ENCODE data around the gene PLA2G3. TPM values are rescaled to one million over a fixed set of nuclear protein-coding genes. Genes with fewer than 3 reads are reported as not detected.

PLA2G3 gene
- total and polyA plus RNA-seq, 2 of the 8 experiments (the other 6 are each of a cell fraction or from before 2014, with no cell fraction given): 18.1 to 25.9 TPM

DNA sequence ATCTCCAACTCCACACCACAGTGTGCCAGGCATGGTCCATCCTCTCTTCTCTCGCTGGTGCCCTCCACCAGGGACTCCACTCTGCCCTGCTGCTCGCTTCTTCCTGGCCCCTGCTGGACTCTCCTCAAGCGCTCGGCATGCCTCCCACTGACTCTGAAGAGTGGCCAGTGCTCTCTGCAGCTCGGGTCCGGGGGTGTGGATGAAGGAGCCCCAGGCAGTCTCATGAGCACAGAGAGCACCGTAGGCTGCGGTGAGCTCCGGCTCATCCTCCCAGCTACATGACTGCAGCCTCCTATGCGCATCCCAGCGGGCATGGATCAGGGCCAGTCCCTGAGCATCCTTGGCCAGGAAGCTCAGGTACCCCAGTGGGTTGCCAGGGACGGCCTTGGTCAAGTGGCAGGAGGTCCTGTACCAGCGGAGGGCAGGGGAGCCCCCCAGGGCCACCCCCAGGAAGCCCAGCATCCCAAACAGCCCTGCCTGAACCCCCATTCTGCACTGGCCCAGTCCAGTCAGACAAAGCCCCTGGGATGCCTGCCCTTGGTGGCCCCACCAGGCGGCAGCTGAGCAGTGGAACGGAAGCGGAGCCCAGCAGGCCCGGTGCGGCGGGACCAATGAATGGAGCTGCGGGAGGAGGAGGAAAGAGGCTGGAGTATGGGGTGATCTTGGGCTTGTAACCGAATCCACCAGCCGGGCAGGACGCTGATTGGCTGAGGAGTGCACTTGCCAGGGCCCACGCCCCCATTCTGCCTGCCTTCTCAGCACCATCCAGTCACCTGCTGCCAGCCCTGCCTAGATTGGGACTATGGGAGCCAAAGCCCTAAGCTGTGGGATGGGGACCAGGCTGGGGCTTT is at the start of gene PLA2G3 (continued):
- TF ChIP-seq, protein P1, sequence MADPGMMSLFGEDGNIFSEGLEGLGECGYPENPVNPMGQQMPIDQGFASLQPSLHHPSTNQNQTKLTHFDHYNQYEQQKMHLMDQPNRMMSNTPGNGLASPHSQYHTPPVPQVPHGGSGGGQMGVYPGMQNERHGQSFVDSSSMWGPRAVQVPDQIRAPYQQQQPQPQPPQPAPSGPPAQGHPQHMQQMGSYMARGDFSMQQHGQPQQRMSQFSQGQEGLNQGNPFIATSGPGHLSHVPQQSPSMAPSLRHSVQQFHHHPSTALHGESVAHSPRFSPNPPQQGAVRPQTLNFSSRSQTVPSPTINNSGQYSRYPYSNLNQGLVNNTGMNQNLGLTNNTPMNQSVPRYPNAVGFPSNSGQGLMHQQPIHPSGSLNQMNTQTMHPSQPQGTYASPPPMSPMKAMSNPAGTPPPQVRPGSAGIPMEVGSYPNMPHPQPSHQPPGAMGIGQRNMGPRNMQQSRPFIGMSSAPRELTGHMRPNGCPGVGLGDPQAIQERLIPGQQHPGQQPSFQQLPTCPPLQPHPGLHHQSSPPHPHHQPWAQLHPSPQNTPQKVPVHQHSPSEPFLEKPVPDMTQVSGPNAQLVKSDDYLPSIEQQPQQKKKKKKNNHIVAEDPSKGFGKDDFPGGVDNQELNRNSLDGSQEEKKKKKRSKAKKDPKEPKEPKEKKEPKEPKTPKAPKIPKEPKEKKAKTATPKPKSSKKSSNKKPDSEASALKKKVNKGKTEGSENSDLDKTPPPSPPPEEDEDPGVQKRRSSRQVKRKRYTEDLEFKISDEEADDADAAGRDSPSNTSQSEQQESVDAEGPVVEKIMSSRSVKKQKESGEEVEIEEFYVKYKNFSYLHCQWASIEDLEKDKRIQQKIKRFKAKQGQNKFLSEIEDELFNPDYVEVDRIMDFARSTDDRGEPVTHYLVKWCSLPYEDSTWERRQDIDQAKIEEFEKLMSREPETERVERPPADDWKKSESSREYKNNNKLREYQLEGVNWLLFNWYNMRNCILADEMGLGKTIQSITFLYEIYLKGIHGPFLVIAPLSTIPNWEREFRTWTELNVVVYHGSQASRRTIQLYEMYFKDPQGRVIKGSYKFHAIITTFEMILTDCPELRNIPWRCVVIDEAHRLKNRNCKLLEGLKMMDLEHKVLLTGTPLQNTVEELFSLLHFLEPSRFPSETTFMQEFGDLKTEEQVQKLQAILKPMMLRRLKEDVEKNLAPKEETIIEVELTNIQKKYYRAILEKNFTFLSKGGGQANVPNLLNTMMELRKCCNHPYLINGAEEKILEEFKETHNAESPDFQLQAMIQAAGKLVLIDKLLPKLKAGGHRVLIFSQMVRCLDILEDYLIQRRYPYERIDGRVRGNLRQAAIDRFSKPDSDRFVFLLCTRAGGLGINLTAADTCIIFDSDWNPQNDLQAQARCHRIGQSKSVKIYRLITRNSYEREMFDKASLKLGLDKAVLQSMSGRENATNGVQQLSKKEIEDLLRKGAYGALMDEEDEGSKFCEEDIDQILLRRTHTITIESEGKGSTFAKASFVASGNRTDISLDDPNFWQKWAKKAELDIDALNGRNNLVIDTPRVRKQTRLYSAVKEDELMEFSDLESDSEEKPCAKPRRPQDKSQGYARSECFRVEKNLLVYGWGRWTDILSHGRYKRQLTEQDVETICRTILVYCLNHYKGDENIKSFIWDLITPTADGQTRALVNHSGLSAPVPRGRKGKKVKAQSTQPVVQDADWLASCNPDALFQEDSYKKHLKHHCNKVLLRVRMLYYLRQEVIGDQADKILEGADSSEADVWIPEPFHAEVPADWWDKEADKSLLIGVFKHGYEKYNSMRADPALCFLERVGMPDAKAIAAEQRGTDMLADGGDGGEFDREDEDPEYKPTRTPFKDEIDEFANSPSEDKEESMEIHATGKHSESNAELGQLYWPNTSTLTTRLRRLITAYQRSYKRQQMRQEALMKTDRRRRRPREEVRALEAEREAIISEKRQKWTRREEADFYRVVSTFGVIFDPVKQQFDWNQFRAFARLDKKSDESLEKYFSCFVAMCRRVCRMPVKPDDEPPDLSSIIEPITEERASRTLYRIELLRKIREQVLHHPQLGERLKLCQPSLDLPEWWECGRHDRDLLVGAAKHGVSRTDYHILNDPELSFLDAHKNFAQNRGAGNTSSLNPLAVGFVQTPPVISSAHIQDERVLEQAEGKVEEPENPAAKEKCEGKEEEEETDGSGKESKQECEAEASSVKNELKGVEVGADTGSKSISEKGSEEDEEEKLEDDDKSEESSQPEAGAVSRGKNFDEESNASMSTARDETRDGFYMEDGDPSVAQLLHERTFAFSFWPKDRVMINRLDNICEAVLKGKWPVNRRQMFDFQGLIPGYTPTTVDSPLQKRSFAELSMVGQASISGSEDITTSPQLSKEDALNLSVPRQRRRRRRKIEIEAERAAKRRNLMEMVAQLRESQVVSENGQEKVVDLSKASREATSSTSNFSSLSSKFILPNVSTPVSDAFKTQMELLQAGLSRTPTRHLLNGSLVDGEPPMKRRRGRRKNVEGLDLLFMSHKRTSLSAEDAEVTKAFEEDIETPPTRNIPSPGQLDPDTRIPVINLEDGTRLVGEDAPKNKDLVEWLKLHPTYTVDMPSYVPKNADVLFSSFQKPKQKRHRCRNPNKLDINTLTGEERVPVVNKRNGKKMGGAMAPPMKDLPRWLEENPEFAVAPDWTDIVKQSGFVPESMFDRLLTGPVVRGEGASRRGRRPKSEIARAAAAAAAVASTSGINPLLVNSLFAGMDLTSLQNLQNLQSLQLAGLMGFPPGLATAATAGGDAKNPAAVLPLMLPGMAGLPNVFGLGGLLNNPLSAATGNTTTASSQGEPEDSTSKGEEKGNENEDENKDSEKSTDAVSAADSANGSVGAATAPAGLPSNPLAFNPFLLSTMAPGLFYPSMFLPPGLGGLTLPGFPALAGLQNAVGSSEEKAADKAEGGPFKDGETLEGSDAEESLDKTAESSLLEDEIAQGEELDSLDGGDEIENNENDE (IDR thresholded peaks at IDR 0.05; ENCODE audit: insufficient replicate concordance, low read length): no peak
- TF ChIP-seq NRF1 (IDR thresholded peaks at IDR 0.05; ENCODE audit: low read depth, low read length) (no peak), CBX5 (IDR thresholded peaks at IDR 0.05; ENCODE audit: low read depth, low read length) (no peak), GTF2F1 (IDR thresholded peaks at IDR 0.05; ENCODE audit: borderline replicate concordance, low read depth, low read length) (no peak), EGR1 (IDR thresholded peaks at IDR 0.05; ENCODE audit: borderline replicate concordance, low read depth, low read length) (no peak), SIN3A (conservative IDR thresholded peaks at IDR 0.05 in 1 of 2, IDR thresholded peaks at IDR 0.05 in 1 of 2; ENCODE audit: low read depth in 1 of 2, low read length in 2 of 2) (no peak; a peak in 1 of 4 replicates), CREB1 (IDR thresholded peaks at IDR 0.05) (no peak)

Data from H1 (cell line).